Loucy (cell line): ENCODE results near the gene MTCH1.

Experiments used
- H2AFZ ChIP-seq: fragments of 200-600 bp; sonication (generic); 2 replicates; pipeline ENCODE4 v1.6.0; 2016; ENCODE audit warnings: antibody characterized with exemption, mild to moderate bottlenecking, low read length, moderate library complexity
- H3F3A ChIP-seq: fragments of 200-600 bp; 2 replicates; pipeline ENCODE4 v1.6.0; 2016; ENCODE audit warnings: antibody characterized with exemption, low read depth, mild to moderate bottlenecking
- H3K27me3 ChIP-seq: fragments of 200-600 bp; sonication (generic); 2 replicates; pipeline ENCODE4 v1.6.1; 2014; ENCODE audit warnings: low read length, mild to moderate bottlenecking; ENCODE audit not compliant: insufficient read depth, poor library complexity, severe bottlenecking
- H3K36me3 ChIP-seq: fragments of 200-600 bp; sonication (generic); 2 replicates; pipeline ENCODE4 v1.6.1; 2016; ENCODE audit warnings: low read length; ENCODE audit not compliant: insufficient read depth
- H3K4me1 ChIP-seq: fragments of 200-600 bp; sonication (generic); 2 replicates; pipeline ENCODE4 v1.5.1; 2014; ENCODE audit warnings: low read length, mild to moderate bottlenecking; ENCODE audit not compliant: insufficient read depth, poor library complexity, severe bottlenecking
- H3K4me2 ChIP-seq: fragments of 200-600 bp; sonication (generic); 2 replicates; pipeline ENCODE4 v1.6.0; 2014; ENCODE audit warnings: antibody characterized with exemption, low read length, low read depth, mild to moderate bottlenecking; ENCODE audit not compliant: poor library complexity, severe bottlenecking
- H3K4me3 ChIP-seq: fragments of 200-600 bp; sonication (generic); 2 replicates; pipeline ENCODE4 v1.5.1; 2014; ENCODE audit warnings: low read length, mild to moderate bottlenecking, mixed read lengths; ENCODE audit not compliant: poor library complexity, severe bottlenecking
- H3K79me2 ChIP-seq: fragments of 200-600 bp; sonication (generic); 2 replicates; pipeline ENCODE4 v1.6.1; 2014; ENCODE audit warnings: low read length; ENCODE audit not compliant: insufficient read depth
- H3K9ac ChIP-seq: fragments of 200-600 bp; sonication (generic); 2 replicates; pipeline ENCODE4 v1.6.0; 2014; ENCODE audit warnings: mild to moderate bottlenecking, low read depth, low read length, moderate library complexity; ENCODE audit not compliant: poor library complexity, severe bottlenecking
- H3K9me2 ChIP-seq: fragments of 200-600 bp; sonication (generic); replicated peaks from 2 replicates; pipeline ENCODE4 v1.6.1; 2016; ENCODE audit warnings: low read depth, low read length, mixed read lengths
- H3K9me3 ChIP-seq: fragments of 200-600 bp; sonication (generic); 2 replicates; pipeline ENCODE4 v1.6.1; 2014; ENCODE audit warnings: mild to moderate bottlenecking, antibody characterized with exemption, low read length, low read depth; ENCODE audit not compliant: insufficient read depth
- H4K20me1 ChIP-seq: fragments of 200-600 bp; sonication (generic); 2 replicates; pipeline ENCODE4 v1.6.0; 2014; ENCODE audit warnings: antibody characterized with exemption, low read length, mild to moderate bottlenecking; ENCODE audit not compliant: insufficient read depth, poor library complexity, severe bottlenecking
- EZH2phosphoT487 ChIP-seq: fragments of 200-600 bp; IDR thresholded peaks from 2 replicates; pipeline ENCODE4 v1.6.1; 2018; ENCODE audit warnings: antibody characterized with exemption, mild to moderate bottlenecking, moderate library complexity, borderline replicate concordance
- TF ChIP-seq, protein P1 (sequence below): fragments of 200-600 bp; sonication (generic); conservative IDR thresholded peaks from 2 replicates; pipeline ENCODE4 v1.5.1; 2014; ENCODE audit warnings: mild to moderate bottlenecking, antibody characterized with exemption, low read length

The MTCH1 gene

GRCh38 chr6:36986704-36987047 lies 680 bp upstream of the MTCH1 start:
- Histone ChIP-seq H3K4me2 (peak overlapping the region; percentile 84), H3K4me1 (peaks cover 32% of the 10 kb centered on the region), H3F3A (no peaks in the 10 kb centered on the region), H3K79me2 (peaks cover 53% of the 10 kb centered on the region), H3K36me3 (no peaks in the 10 kb centered on the region), H3K27me3 (peaks cover 3% of the 10 kb centered on the region), H4K20me1 (peaks cover 40% of the 10 kb centered on the region), H2AFZ (peak overlapping the region; percentile 74), H3K4me3 (peak overlapping the region; percentile 83), H3K9me2 (no peaks in the 10 kb centered on the region), H3K9ac (peak overlapping the region; percentile 88), H3K9me3 (no peaks in the 10 kb centered on the region)
- TF ChIP-seq, protein P1, sequence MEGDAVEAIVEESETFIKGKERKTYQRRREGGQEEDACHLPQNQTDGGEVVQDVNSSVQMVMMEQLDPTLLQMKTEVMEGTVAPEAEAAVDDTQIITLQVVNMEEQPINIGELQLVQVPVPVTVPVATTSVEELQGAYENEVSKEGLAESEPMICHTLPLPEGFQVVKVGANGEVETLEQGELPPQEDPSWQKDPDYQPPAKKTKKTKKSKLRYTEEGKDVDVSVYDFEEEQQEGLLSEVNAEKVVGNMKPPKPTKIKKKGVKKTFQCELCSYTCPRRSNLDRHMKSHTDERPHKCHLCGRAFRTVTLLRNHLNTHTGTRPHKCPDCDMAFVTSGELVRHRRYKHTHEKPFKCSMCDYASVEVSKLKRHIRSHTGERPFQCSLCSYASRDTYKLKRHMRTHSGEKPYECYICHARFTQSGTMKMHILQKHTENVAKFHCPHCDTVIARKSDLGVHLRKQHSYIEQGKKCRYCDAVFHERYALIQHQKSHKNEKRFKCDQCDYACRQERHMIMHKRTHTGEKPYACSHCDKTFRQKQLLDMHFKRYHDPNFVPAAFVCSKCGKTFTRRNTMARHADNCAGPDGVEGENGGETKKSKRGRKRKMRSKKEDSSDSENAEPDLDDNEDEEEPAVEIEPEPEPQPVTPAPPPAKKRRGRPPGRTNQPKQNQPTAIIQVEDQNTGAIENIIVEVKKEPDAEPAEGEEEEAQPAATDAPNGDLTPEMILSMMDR = no peak
- TF ChIP-seq EZH2phosphoT487 = no peak

DNA sequence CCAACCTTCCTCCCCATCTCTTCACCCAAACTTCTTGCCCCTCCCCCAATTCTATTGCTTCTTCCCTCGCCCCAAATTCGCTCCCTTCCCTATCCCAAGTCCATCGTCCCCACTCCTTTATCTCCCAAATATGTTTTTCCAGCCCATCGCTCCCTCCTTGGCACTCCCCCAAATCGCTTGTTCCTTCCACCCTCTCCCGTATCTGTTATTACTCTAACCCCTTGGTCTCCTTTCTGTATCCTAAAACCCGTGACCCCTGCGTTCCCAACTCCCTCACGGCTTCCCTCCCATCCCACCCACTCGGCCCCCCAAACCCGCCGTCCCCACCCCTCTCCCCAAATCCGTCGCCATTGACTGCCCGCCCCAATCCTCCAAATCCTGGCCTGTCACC lies 584 bp downstream of the MTCH1 start:
- H3K79me2 ChIP-seq = peaks cover 65% of the 10 kb centered on the region

DNA sequence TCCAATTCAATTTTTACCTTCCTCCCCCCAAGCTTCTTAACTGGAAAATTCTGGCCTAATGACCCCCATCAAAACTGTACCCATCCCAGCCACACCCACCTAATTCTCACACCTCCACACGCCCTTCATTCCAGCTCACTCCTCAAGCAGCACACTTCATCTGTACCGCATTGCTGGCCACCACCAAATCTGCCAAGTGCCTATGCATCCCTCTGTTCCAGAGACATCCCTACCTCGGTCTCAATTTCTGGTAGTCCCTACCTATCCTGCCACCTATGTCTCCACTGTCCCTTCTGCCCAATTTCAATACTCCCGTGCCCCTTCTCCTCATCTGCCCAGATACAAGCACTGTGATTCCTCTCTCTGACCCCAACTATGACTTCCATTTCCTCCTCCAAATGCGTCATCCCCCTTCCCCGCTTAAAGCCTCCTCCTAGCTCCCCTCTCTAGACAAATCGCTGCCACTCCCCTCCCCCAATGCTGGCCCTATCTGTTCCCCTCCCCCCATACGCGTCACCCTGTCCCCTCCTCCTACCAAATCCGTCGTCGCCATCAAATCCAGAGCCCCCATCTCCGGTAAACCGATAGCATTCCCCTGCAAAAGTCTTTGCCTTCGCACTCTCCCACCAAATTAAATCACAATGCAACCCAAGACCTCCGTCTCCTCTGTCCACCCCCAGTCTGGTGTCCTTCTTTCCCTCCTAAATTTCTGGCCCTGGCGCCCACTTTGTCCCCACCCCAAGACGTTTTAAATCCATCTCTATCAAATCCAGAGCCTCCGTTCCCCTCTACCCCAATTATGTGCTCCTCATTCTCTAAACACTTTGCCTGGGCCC lies 1.2 kb downstream of the MTCH1 start:
- no peak for TF ChIP-seq EZH2phosphoT487
- TF ChIP-seq, protein P1 = no peak
- H4K20me1 ChIP-seq = peaks cover 59% of the 10 kb centered on the region
- peak overlapping the region; percentile 88 for H3K9ac ChIP-seq
- no peaks in the 10 kb centered on the region for H3K36me3 ChIP-seq
- H3K9me3 ChIP-seq = no peaks in the 10 kb centered on the region
- no peaks in the 10 kb centered on the region for H3K9me2 ChIP-seq
- H3F3A ChIP-seq = no peaks in the 10 kb centered on the region; the same call in 1 of the 2 replicates
- peaks cover 71% of the 10 kb centered on the region for H3K79me2 ChIP-seq
- no peak overlapping the region for H2AFZ ChIP-seq
- peaks cover 44% of the 10 kb centered on the region for H3K4me1 ChIP-seq
- peaks cover 3% of the 10 kb centered on the region for H3K27me3 ChIP-seq
- peak overlapping the region; percentile 100 for H3K4me2 ChIP-seq
- H3K4me3 ChIP-seq = peak overlapping the region; percentile 83

More for the DNA sequence above, 584 bp downstream of the MTCH1 start:
- no peaks in the 10 kb centered on the region for H3K36me3 ChIP-seq
- peaks cover 3% of the 10 kb centered on the region for H3K27me3 ChIP-seq
- H3K9me2 ChIP-seq = no peaks in the 10 kb centered on the region
- peak overlapping the region; percentile 88 for H3K9ac ChIP-seq
- peaks cover 52% of the 10 kb centered on the region for H4K20me1 ChIP-seq
- H2AFZ ChIP-seq = peak overlapping the region; percentile 60; the same call in 1 of the 2 replicates
- H3K4me3 ChIP-seq = peak overlapping the region; percentile 83
- H3F3A ChIP-seq = no peaks in the 10 kb centered on the region; the same call in 1 of the 2 replicates
- TF ChIP-seq, protein P1 = no peak
- no peak for TF ChIP-seq EZH2phosphoT487
- peaks cover 44% of the 10 kb centered on the region for H3K4me1 ChIP-seq
- H3K9me3 ChIP-seq = no peaks in the 10 kb centered on the region
- H3K4me2 ChIP-seq = peak overlapping the region; percentile 100
